KMS-11 (cell line): ENCODE data around the gene TUBA1C.

ENCODE experiments used
- H2AFZ ChIP-seq: fragments of 200-600 bp; sonication (generic); 2 replicates; pipeline ENCODE4 v1.6.1; 2016; ENCODE audit warnings: antibody characterized with exemption, mixed run types, low read depth
- H3K27ac ChIP-seq: fragments of 200-600 bp; sonication (generic); 2 replicates; pipeline ENCODE4 v1.6.1; 2016; ENCODE audit warnings: mild to moderate bottlenecking, mixed run types
- H3K27me3 ChIP-seq: fragments of 200-600 bp; sonication (generic); 2 replicates; pipeline ENCODE4 v1.6.1; 2017; ENCODE audit warnings: mild to moderate bottlenecking, low read depth, mixed run types, moderate library complexity; ENCODE audit not compliant: insufficient read depth
- H3K36me3 ChIP-seq: fragments of 200-600 bp; sonication (generic); 2 replicates; pipeline ENCODE4 v1.6.1; 2017; ENCODE audit warnings: mild to moderate bottlenecking, mixed run types; ENCODE audit not compliant: insufficient read depth
- H3K4me1 ChIP-seq: fragments of 200-600 bp; sonication (generic); 2 replicates; pipeline ENCODE4 v1.6.1; 2016; ENCODE audit warnings: mild to moderate bottlenecking, low read depth, mixed run types; ENCODE audit not compliant: poor library complexity, severe bottlenecking
- H3K4me2 ChIP-seq: fragments of 200-600 bp; sonication (generic); 2 replicates; pipeline ENCODE4 v1.7.0; 2016; ENCODE audit warnings: mild to moderate bottlenecking, mixed run types
- H3K4me3 ChIP-seq: fragments of 200-600 bp; sonication (generic); IDR thresholded peaks from 2 replicates; pipeline ENCODE4 v1.6.1; 2017; ENCODE audit warnings: low read depth, low read length, mixed read lengths; ENCODE audit not compliant: insufficient read depth
- H3K79me2 ChIP-seq: fragments of 200-600 bp; sonication (generic); 2 replicates; pipeline ENCODE4 v1.6.1; 2016; ENCODE audit warnings: low read depth, mixed run types; ENCODE audit not compliant: insufficient read depth
- H3K9ac ChIP-seq: fragments of 200-600 bp; sonication (generic); 2 replicates; pipeline ENCODE4 v1.6.1; 2016; ENCODE audit warnings: mild to moderate bottlenecking, mixed run types
- H4K20me1 ChIP-seq: fragments of 200-600 bp; sonication (generic); 2 replicates; pipeline ENCODE4 v1.6.1; 2016; ENCODE audit warnings: mild to moderate bottlenecking, mixed run types; ENCODE audit not compliant: insufficient read depth
- CTCF ChIP-seq: fragments of 200-600 bp; sonication (generic); conservative IDR thresholded peaks from 2 replicates; pipeline ENCODE4 v1.6.1; 2017; ENCODE audit warnings: low read depth, mild to moderate bottlenecking, antibody characterized with exemption, low read length, moderate library complexity, mixed read lengths

Gene TUBA1C

GRCh38 chr12:49298160-49298559, 33.3 kb downstream of the TUBA1C start:
- H3K27me3 ChIP-seq = peaks cover 2% of the 10 kb centered on the region

GRCh38 chr12:49301760-49302159, 36.9 kb downstream of the TUBA1C start:
- no peaks in the 10 kb centered on the region for H3K36me3 ChIP-seq
- H3K27me3 ChIP-seq = no peaks in the 10 kb centered on the region
- no peak overlapping the region for H3K9ac ChIP-seq
- peaks cover 12% of the 10 kb centered on the region for H3K4me1 ChIP-seq
- no peaks in the 10 kb centered on the region for H3K79me2 ChIP-seq
- H2AFZ ChIP-seq = no peak overlapping the region
- H3K4me3 ChIP-seq = no peak overlapping the region
- H3K27ac ChIP-seq = no peak overlapping the region
- H4K20me1 ChIP-seq = no peaks in the 10 kb centered on the region
- TF ChIP-seq CTCF = no peak
- no peak overlapping the region for H3K4me2 ChIP-seq

More at GRCh38 chr12:49298160-49298559, 33.3 kb downstream of the TUBA1C start:
- Histone ChIP-seq H4K20me1 (no peaks in the 10 kb centered on the region), H3K9ac (no peak overlapping the region), H3K4me1 (peaks cover 16% of the 10 kb centered on the region), H3K27ac (no peak overlapping the region), H2AFZ (peak overlapping the region; percentile 100; the same call in 1 of the 2 replicates), H3K36me3 (no peaks in the 10 kb centered on the region), H3K4me3 (no peak overlapping the region), H3K79me2 (no peaks in the 10 kb centered on the region), H3K4me2 (peak overlapping the region; percentile 97)
- no peak for TF ChIP-seq CTCF

GRCh38 chr12:49304161-49304560, 39.3 kb downstream of the TUBA1C start:
- no peak for TF ChIP-seq CTCF
- H3K4me2 ChIP-seq = no peak overlapping the region
- H3K79me2 ChIP-seq = no peaks in the 10 kb centered on the region
- no peaks in the 10 kb centered on the region for H3K27me3 ChIP-seq
- peaks cover 16% of the 10 kb centered on the region for H3K4me1 ChIP-seq
- H3K9ac ChIP-seq = no peak overlapping the region
- H3K27ac ChIP-seq = no peak overlapping the region
- H3K4me3 ChIP-seq = no peak overlapping the region
- no peaks in the 10 kb centered on the region for H4K20me1 ChIP-seq
- H2AFZ ChIP-seq = no peak overlapping the region
- H3K36me3 ChIP-seq = no peaks in the 10 kb centered on the region

GRCh38 chr12:49305762-49306510, 41.1 kb downstream of the TUBA1C start:
- no peak overlapping the region for H3K27ac ChIP-seq
- no peak for TF ChIP-seq CTCF
- H3K36me3 ChIP-seq = no peaks in the 10 kb centered on the region
- H2AFZ ChIP-seq = no peak overlapping the region
- H3K79me2 ChIP-seq = no peaks in the 10 kb centered on the region
- no peak overlapping the region for H3K4me3 ChIP-seq
- H3K27me3 ChIP-seq = no peaks in the 10 kb centered on the region
- no peak overlapping the region for H3K4me2 ChIP-seq
- no peaks in the 10 kb centered on the region for H4K20me1 ChIP-seq
- H3K9ac ChIP-seq = no peak overlapping the region
- peaks cover 16% of the 10 kb centered on the region for H3K4me1 ChIP-seq
